Measurements from ENCODE around the gene PRSS53. TPM values are rescaled to one million over a fixed set of nuclear protein-coding genes. Genes with fewer than 3 reads are reported as not detected.
A peak's percentile ranks its signal among the peaks of the same experiment; 100 is the strongest.

Gene PRSS53
- total RNA-seq, 4 donors from 2014 or later: 0.25 to 4.4 (median 2.6) TPM

DNA sequence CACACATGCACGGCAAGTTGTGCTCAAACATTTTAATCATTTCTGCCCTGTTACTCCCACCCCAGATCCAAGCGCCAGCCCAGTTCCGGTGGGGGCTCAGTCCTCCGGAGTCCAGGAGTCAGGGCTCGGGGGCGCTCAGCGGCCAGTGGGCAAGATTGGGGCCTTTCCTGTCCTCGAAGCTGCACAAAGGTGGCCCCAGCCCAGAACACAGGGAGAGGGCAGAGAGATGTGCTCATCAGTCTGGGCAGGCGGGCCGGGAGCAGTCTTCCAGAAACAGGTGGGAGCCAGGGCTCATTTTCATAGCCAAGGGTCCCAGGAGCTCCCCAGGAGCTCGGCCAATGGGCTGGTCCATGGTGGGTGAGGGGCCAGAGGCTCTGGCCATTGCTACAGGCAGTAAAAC lies 42.7 kb upstream of the PRSS53 start:
- no peaks in the 10 kb centered on the region for H3K9me3 ChIP-seq
- peaks cover 0 to 72% of the 10 kb centered on the region in 2 donors for H3K36me3 ChIP-seq
- H3K4me3 ChIP-seq: no peak overlapping the region
- ATAC-seq: no peak
- TF ChIP-seq EP300 (IDR thresholded peaks at IDR 0.05) (no peak), POLR2AphosphoS5 (IDR thresholded peaks at IDR 0.05) (no peak), CTCF (IDR thresholded peaks at IDR 0.05) (no peak), POLR2A (IDR thresholded peaks at IDR 0.05) (no peak)
- H3K4me1 ChIP-seq: peaks cover 0 to 22% (median 3%) of the 10 kb centered on the region in 3 donors
- no peak overlapping the region for H3K27ac ChIP-seq
- peaks cover 18% of the 10 kb centered on the region for H3K27me3 ChIP-seq
- WGBS, 2 donors (ENCODE audit: low coverage in 1 of 2): 67% methylated on average over 1 of the region's 11 CpGs; no CpG with 5 or more reads in 1 of the 2 donors

DNA sequence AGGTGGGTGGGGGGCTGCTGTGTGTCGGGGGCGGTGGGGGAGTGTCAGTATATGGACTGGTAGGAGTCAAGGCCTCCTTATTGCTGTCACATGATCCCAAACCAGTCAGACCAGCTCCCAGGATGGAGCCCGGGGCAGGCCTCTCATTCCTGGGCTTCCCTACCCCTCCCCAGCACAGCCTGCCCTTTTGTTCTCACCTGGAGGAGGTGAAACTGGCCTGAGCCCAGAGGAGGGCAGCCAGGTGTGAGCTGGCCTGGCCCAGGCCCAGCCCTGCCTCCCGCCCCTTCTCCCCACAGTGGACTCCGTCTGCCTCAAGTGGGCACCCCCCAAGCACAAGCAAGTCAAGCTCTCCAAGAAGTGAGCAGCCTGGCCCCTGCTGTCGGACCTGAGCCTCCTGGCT lies 42.2 kb upstream of the PRSS53 start:
- TF ChIP-seq CTCF (IDR thresholded peaks at IDR 0.05) (no peak), POLR2AphosphoS5 (IDR thresholded peaks at IDR 0.05) (no peak), POLR2A (IDR thresholded peaks at IDR 0.05) (no peak), EP300 (IDR thresholded peaks at IDR 0.05) (no peak)
- no peaks in the 10 kb centered on the region for H3K9me3 ChIP-seq
- H3K27me3 ChIP-seq: peaks cover 14% of the 10 kb centered on the region
- H3K4me1 ChIP-seq: peaks cover 0 to 22% (median 3%) of the 10 kb centered on the region in 3 donors
- H3K4me3 ChIP-seq: no peak overlapping the region
- 65% methylated on average over 2 of the region's 6 CpGs; no CpG with 5 or more reads in 1 of the 2 donors for WGBS, 2 donors (ENCODE audit: low coverage in 1 of 2)
- H3K36me3 ChIP-seq: peaks cover 0 to 77% of the 10 kb centered on the region in 2 donors
- H3K27ac ChIP-seq: no peak overlapping the region
- no peak for ATAC-seq

- Histone ChIP-seq H3K9me3 (no peaks in the 10 kb centered on the region), H3K4me1 (peaks cover 0 to 22% (median 3%) of the 10 kb centered on the region in 3 donors), H3K27ac (peak overlapping the region in 3 of 4 donors; percentile 59 to 63 (median 61)), H3K4me3 (no peak overlapping the region), H3K27me3 (peaks cover 9% of the 10 kb centered on the region), H3K36me3 (peaks cover 0 to 79% of the 10 kb centered on the region in 2 donors)
- TF ChIP-seq POLR2A (IDR thresholded peaks at IDR 0.05) (no peak), POLR2AphosphoS5 (IDR thresholded peaks at IDR 0.05) (no peak), EP300 (IDR thresholded peaks at IDR 0.05) (no peak), CTCF (IDR thresholded peaks at IDR 0.05) (no peak)
- no peak for ATAC-seq
- 90% methylated on average over 2 of the region's 10 CpGs; no CpG with 5 or more reads in 1 of the 2 donors for WGBS, 2 donors (ENCODE audit: low coverage in 1 of 2)
Measured at GRCh38 chr16:31130336-31130891, 41.7 kb upstream of the PRSS53 start.

- WGBS, 2 donors (ENCODE audit: low coverage in 1 of 2): 60 to 77% methylated on average over 3 to 8 of the region's 29 CpGs
- TF ChIP-seq POLR2A (IDR thresholded peaks at IDR 0.05) (no peak), POLR2AphosphoS5 (IDR thresholded peaks at IDR 0.05) (peak; percentile 41)
- Histone ChIP-seq H3K4me3 (no peak overlapping the region), H3K9me3 (no peaks in the 10 kb centered on the region), H3K27ac (peak overlapping the region in 3 of 4 donors; percentile 59 to 63 (median 61)), H3K4me1 (peaks cover 0 to 17% (median 0%) of the 10 kb centered on the region in 3 donors), H3K27me3 (peaks cover 3% of the 10 kb centered on the region), H3K36me3 (peaks cover 0 to 82% of the 10 kb centered on the region in 2 donors)
- ATAC-seq: no peak
Measured at GRCh38 chr16:31129568-31130335, 41.0 kb upstream of the PRSS53 start.

DNA sequence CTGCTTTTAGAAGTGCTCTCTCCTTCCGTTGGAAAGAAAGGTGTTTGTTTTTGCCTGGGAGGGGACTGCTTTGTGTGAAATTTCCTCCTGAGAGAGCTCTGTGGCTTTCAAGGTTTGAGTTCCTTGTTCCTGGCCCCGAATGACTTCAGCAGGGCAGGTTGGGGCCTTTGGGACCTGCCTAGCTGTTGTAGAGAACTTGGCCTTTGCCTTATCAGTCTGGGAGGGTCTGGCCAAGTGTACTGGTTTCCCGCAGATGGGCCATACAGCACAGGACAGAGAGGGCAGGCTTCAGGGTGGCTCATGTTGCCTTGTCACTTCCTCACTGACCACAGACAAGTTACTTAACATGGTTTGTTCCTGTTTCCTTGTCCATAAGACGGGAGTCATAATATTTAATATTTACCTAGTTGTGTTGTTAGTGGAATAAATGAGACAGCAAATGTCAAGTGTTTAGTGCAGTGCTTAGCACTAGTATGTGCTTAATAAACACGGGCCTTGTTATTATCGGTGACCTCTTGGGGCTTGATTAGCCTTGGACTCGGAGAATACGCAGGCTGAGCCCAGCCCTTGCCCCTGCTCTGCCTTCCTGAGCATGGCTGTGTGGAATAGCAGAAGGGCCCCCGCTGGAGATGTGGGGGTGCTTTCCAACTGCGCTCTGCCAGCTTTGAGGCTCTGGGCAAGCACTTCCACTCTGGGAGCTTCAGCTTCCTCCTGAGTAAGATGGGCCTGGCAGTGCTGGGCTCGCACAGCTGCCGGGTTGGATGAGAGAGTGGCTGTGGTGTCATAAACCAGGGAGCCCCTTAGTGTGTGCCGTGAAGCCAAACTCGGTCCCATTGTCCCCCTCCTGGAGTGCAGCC lies 40.2 kb upstream of the PRSS53 start:
- H3K4me1 ChIP-seq: peaks cover 0 to 15% (median 0%) of the 10 kb centered on the region in 3 donors
- peak; percentile 63 for ATAC-seq
- WGBS, 2 donors (ENCODE audit: low coverage in 1 of 2): 89 to 100% methylated on average over 1 to 7 of the region's 14 CpGs

More for the DNA sequence above, 40.2 kb upstream of the PRSS53 start:
- TF ChIP-seq EP300 (IDR thresholded peaks at IDR 0.05): no peak
- no peak for TF ChIP-seq CTCF (IDR thresholded peaks at IDR 0.05)
- TF ChIP-seq POLR2A (IDR thresholded peaks at IDR 0.05): no peak
- no peak for TF ChIP-seq POLR2AphosphoS5 (IDR thresholded peaks at IDR 0.05)
- Histone ChIP-seq H3K27ac (peak overlapping the region in 3 of 4 donors; percentile 61 to 64 (median 63)), H3K27me3 (no peaks in the 10 kb centered on the region), H3K9me3 (no peaks in the 10 kb centered on the region), H3K36me3 (peaks cover 0 to 89% of the 10 kb centered on the region in 2 donors), H3K4me3 (no peak overlapping the region)

Data from gastroesophageal sphincter (tissue), 4 donors.